Endothelial cell of umbilical vein (primary cell): ENCODE results near the gene C11orf65. TPM values are rescaled to one million over a fixed set of nuclear protein-coding genes. Genes with fewer than 3 reads are reported as not detected.

Experiments used
- BruUV-seq: library from RNA; stranded (reverse); fragments of 400-500 nt; replicated peaks from 2 replicates; lab custom pipeline; 2021; lab: Mats Ljungman, UMichigan
- CTCF ChIA-PET: fragments of 300-600, 350-600 bp; sonication (Branson Sonifier 250); formaldehyde crosslinking; loops from one replicate; lab custom pipeline; 2021; ENCODE audit warnings: antibody characterized with exemption, inconsistent platforms; lab: Charles Lee
- POLR2A ChIA-PET: fragments of 300-600, 350-600 bp; sonication (Branson Sonifier 250); formaldehyde crosslinking; loops from one replicate; lab custom pipeline; 2021; ENCODE audit warnings: antibody characterized with exemption, inconsistent platforms; lab: Charles Lee
- DNase-seq: peaks from one replicate; pipeline ENCODE4 v3.0.0-alpha.2; 2011; ENCODE audit warnings: low read depth, low spot score
- FAIRE-seq: peaks from 2 replicates; lab custom pipeline; 2011; peaks lifted over from hg19 to GRCh38; lab: Jason Lieb, UNC
- H2AFZ ChIP-seq: 2 replicates; pipeline ENCODE4 v1.6.0; 2012; ENCODE audit warnings: low read depth, low read length, control low read depth, inconsistent platforms
- H3K27ac ChIP-seq: 2 replicates; pipeline ENCODE4 v1.5.1; 2011; ENCODE audit warnings: low read depth, mild to moderate bottlenecking, control low read depth, low read length, moderate library complexity; ENCODE audit not compliant: insufficient read depth
- H3K27me3 ChIP-seq, 2 experiments: 2 replicates each; pipeline versions ENCODE4 v1.6.0 to v1.6.1; 2011; ENCODE audit warnings: low read length in 2 of 2, mixed read lengths in 1 of 2; ENCODE audit not compliant: control insufficient read depth in 2 of 2, insufficient read depth in 2 of 2
- H3K36me3 ChIP-seq, 2 experiments: 2 replicates in 1 of 2; 3 replicates in 1 of 2; pipeline ENCODE4 v1.5.1; 2011; ENCODE audit warnings: low read length in 2 of 2, mild to moderate bottlenecking in 1 of 2, moderate library complexity in 1 of 2; ENCODE audit not compliant: control insufficient read depth in 2 of 2, insufficient read depth in 2 of 2; ENCODE audit errors: extremely low read depth in 1 of 2
- H3K4me1 ChIP-seq: 3 replicates; pipeline ENCODE4 v1.5.1; 2011; ENCODE audit warnings: mild to moderate bottlenecking, low read length; ENCODE audit not compliant: control insufficient read depth, insufficient read depth; ENCODE audit errors: extremely low read depth
- H3K4me2 ChIP-seq: 2 replicates; pipeline ENCODE4 v1.6.1; 2011; ENCODE audit warnings: low read length, control low read depth, mixed read lengths; ENCODE audit not compliant: insufficient read depth
- H3K4me3 ChIP-seq, 3 experiments: fragments of 200-600 bp in 1 of 3; sonication (generic), shearing (Covaris generic) in 1 of 3; replicated peaks in 1 of 3; 2 replicates each; pipeline ENCODE4 v1.5.1; 2011 to 2016; ENCODE audit warnings: control low read depth in 3 of 3, low read length in 3 of 3, mild to moderate bottlenecking in 2 of 3, inconsistent platforms in 1 of 3, low read depth in 1 of 3, moderate library complexity in 1 of 3; ENCODE audit not compliant: insufficient read depth in 1 of 3
- H3K79me2 ChIP-seq: 2 replicates; pipeline ENCODE4 v1.6.0; 2012; ENCODE audit warnings: low read length, inconsistent platforms; ENCODE audit not compliant: control insufficient read depth, insufficient read depth
- H3K9ac ChIP-seq: replicated peaks from 2 replicates; pipeline ENCODE3; 2011; ENCODE audit warnings: low read length, control low read depth; ENCODE audit not compliant: insufficient read depth; ENCODE audit errors: extremely low read depth
- H3K9me1 ChIP-seq: replicated peaks from 3 replicates; pipeline ENCODE4 v1.6.0; 2011; ENCODE audit warnings: mild to moderate bottlenecking, low read length; ENCODE audit not compliant: control insufficient read depth, insufficient read depth; ENCODE audit errors: extremely low read depth
- H3K9me3 ChIP-seq: replicated peaks from 2 replicates; pipeline ENCODE4 v1.5.1; 2012; ENCODE audit warnings: low read length, inconsistent platforms; ENCODE audit not compliant: control insufficient read depth, insufficient read depth
- H4K20me1 ChIP-seq: replicated peaks from 2 replicates; pipeline ENCODE3; 2011; ENCODE audit warnings: mild to moderate bottlenecking, low read length; ENCODE audit not compliant: control insufficient read depth, insufficient read depth; ENCODE audit errors: extremely low read depth
- CTCF ChIP-seq, 2 donors: IDR thresholded peaks; 1 replicate in 1 of 2; 2 replicates in 1 of 2; pipeline ENCODE4 v1.5.1; 2011; ENCODE audit warnings: low read length in 2 of 2, mild to moderate bottlenecking in 2 of 2, moderate library complexity in 2 of 2, control low read depth in 1 of 2, inconsistent platforms in 1 of 2, low read depth in 1 of 2; ENCODE audit not compliant: insufficient read depth in 1 of 2; ENCODE audit errors: extremely low read depth in 1 of 2
- EZH2 ChIP-seq: IDR thresholded peaks from 2 replicates; pipeline ENCODE4 v1.6.1; 2012; ENCODE audit warnings: borderline replicate concordance, low read depth, mild to moderate bottlenecking, moderate library complexity, low read length, inconsistent platforms; ENCODE audit not compliant: severe bottlenecking
- FOS ChIP-seq: IDR thresholded peaks from 2 replicates; pipeline ENCODE4 v1.6.1; 2011; ENCODE audit warnings: mild to moderate bottlenecking, low read length, moderate library complexity, borderline replicate concordance; ENCODE audit not compliant: insufficient read depth
- GATA2 ChIP-seq: IDR thresholded peaks from 2 replicates; pipeline ENCODE4 v1.7.0; 2011; ENCODE audit warnings: low read depth, mild to moderate bottlenecking, moderate library complexity, mixed read lengths, low read length; ENCODE audit not compliant: insufficient read length, insufficient read depth
- JUN ChIP-seq: IDR thresholded peaks from 2 replicates; pipeline ENCODE4 v1.6.1; 2011; ENCODE audit warnings: borderline replicate concordance, low read depth; ENCODE audit not compliant: insufficient read length, insufficient read depth
- MYC ChIP-seq: IDR thresholded peaks from one replicate; pipeline ENCODE4 v1.6.1; 2011; ENCODE audit warnings: mild to moderate bottlenecking, low read depth, low read length
- POLR2A ChIP-seq: IDR thresholded peaks from 2 replicates; pipeline ENCODE4 v1.6.1; 2012; ENCODE audit warnings: low read depth, mild to moderate bottlenecking, control low read depth, low read length
- POLR2AphosphoS5 ChIP-seq: IDR thresholded peaks from 2 replicates; pipeline ENCODE4 v1.6.1; 2012; ENCODE audit warnings: low read depth, mild to moderate bottlenecking, control low read depth, low read length, moderate library complexity; ENCODE audit not compliant: insufficient read depth
- dilution Hi-C: fragments of 300-500 bp; cut with MboI; formaldehyde crosslinking; loops from one replicate; pipeline ENCODE4 v1.15.0; 2019; ENCODE audit warnings: low sequenced_read_pairs; ENCODE audit not compliant: extremely low pct_ligation_motif_present
- intact Hi-C: fragments of 100-400 bp; cut with micrococcal nuclease; formaldehyde crosslinking; loops from one replicate; pipeline ENCODE4 v1.10.0; 2022
- polyA plus RNA-seq, 4 experiments: library from polyadenylated mRNA; depleted of rRNA in 3 of 4; stranded (reverse) in 3 of 4; unstranded in 1 of 4; fragments of >200 nt; gene quantifications; 2 replicates each; pipeline versions ENCODE4 v1.2.1 to v1.2.3, GENCODE V29; 2011 to 2012; ENCODE audit warnings: missing spikeins in 1 of 4
- total RNA-seq: library from RNA; stranded (reverse); gene quantifications from 2 replicates; pipeline ENCODE4 v1.2.3, GENCODE V29; 2021
- TF ChIP-seq, protein P1 (sequence below): IDR thresholded peaks from 2 replicates; pipeline ENCODE4 v1.6.1; 2011; ENCODE audit not compliant: insufficient read depth, insufficient read length

C11orf65 gene
- total and polyA plus RNA-seq, 2 donors (not counting 3 experiments of a cell fraction or from before 2014, with no cell fraction given) = not detected

DNA sequence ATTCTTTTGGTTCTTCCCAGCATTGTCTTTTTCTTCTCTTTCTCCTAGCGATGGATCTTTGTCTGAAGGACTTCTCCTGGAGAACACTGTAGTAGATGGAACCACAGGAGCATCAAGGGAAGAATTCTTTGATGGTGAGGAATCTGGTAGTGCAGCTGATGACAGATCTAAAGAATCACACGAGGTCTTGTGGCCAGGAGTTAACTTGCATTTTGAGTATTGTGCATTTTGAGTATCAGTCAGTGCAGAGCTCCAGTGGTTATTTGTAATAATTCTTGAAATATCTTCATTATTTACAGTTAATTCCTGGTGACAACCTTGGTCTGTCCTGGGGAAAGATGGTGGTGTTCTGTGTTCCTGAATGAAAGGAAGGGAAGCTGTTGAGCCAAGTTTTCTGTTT lies 45.4 kb upstream of the C11orf65 start:
- DNase-seq (no peak), FAIRE-seq (no peak)
- no peaks in the 10 kb centered on the region for H4K20me1 ChIP-seq
- peaks cover 11 to 13% of the 10 kb centered on the region in 2 experiments for H3K27me3 ChIP-seq
- no peak overlapping the region for H2AFZ ChIP-seq
- intact Hi-C loops = no loop called here
- dilution Hi-C loops = no loop called here
- BruUV-seq = no TSS peak
- no peaks in the 10 kb centered on the region for H3K9me1 ChIP-seq
- POLR2A ChIA-PET = no interaction called here
- TF ChIP-seq, protein P1, sequence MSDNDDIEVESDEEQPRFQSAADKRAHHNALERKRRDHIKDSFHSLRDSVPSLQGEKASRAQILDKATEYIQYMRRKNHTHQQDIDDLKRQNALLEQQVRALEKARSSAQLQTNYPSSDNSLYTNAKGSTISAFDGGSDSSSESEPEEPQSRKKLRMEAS = no peak
- TF ChIP-seq MYC = no peak
- no peak for TF ChIP-seq EZH2
- TF ChIP-seq POLR2A = no peak
- TF ChIP-seq FOS = no peak
- TF ChIP-seq JUN = no peak
- TF ChIP-seq POLR2AphosphoS5 = no peak
- TF ChIP-seq GATA2 = no peak
- no peak for TF ChIP-seq CTCF (IDR thresholded peaks at IDR 0.05; ENCODE audit: extremely low read depth in 1 of 2, insufficient read depth in 1 of 2, low read depth in 1 of 2, low read length in 2 of 2)
- no peaks in the 10 kb centered on the region for H3K4me1 ChIP-seq
- H3K4me2 ChIP-seq = no peak overlapping the region
- no peak overlapping the region for H3K27ac ChIP-seq
- H3K36me3 ChIP-seq = no peaks in the 10 kb centered on the region
- H3K9ac ChIP-seq = no peak overlapping the region
- no peaks in the 10 kb centered on the region for H3K9me3 ChIP-seq
- no peak overlapping the region for H3K4me3 ChIP-seq
- H3K79me2 ChIP-seq = no peaks in the 10 kb centered on the region
- CTCF ChIA-PET = no interaction called here
